NCI-H146 treated with DMSO at 0.1 percent for 48 hours (cell line): Measurements from ENCODE around the gene STIMATE.
A peak's percentile ranks its signal among the peaks of the same experiment; 100 is the strongest.

Experiments used
- DNase-seq: peaks from one replicate; lab custom pipeline; 2025; ENCODE audit not compliant: unreplicated experiment; lab: John Stamatoyannopoulos, UW

The STIMATE gene

DNA sequence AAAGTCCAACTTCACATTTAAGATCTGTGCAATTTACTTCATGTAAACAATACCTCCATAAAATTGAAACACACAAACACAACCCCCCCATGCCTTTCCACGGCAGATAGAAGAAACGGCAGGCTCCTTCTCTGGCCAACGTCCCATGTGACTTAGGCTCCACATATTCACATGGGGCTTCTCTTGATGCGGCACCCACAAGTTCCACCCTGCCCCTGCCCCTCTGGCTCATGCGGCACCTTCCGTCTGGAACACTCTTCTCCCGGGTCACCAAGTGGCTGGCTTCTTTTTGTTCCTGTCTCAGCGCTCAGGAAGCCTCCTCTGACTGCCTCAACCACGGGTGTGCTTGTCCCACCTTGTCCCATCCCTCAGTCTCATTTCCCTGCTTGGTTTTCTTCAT is 25.6 kb downstream of the STIMATE start:
- DNase-seq = no peak

DNA sequence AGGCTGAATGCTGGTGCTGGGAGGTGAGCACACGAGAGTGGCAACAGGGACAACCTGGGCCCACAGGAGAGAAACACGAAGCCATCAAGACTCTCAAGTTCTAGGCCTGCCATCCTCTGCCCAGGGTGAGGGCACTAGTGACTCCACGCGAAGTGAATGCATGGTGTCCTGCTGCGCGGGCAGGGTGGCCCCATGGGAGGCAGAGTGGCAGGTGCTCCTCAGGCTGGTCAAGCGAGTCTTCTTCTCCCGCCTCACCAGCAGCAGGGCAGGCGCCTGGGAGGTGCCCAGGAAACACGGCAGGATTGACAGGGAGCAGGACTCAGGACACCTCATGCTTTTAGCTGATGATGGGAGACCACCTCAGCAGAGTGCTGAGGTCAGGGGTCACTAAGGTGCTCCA is 26.9 kb downstream of the STIMATE start:
- DNase-seq = no peak

DNA sequence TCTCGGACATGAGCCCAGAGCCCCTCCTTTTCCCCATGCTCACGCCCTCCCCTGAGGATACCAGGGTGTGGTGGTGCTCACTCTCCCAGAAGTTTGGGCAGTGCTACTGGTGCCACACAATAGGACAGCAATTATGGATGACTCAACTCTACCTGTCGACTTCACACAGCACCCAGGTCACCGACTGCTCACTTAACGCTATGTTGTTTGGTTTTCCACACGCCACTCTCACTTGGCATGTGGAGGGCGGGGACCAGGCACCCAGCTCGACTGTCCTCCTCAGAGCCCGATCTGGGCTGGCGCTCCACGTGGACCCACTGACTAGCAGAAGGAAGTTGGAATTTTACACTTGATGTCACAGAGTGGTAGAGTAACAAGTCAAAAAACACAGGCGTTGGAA is 30.9 kb downstream of the STIMATE start:
- no peak for DNase-seq

DNA sequence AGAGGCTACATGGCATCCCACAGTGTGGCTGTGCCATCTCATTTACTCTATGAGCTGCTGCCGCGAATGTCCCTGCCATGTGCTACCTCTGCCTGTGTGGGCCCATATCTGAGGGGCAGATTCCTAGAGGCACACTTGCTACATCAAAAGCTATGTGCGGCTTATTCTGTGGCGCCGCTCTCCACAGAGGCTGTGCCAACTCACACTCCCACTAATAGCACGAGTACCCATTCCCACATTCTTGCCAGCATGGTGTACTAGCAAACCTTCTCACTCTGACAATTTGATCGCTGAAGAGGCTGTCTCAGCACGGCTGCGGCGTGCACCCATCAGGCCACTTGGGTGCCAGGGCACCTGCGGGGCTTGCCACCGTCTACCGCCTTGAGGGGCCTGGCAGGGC is 31.4 kb downstream of the STIMATE start:
- DNase-seq = no peak

DNA sequence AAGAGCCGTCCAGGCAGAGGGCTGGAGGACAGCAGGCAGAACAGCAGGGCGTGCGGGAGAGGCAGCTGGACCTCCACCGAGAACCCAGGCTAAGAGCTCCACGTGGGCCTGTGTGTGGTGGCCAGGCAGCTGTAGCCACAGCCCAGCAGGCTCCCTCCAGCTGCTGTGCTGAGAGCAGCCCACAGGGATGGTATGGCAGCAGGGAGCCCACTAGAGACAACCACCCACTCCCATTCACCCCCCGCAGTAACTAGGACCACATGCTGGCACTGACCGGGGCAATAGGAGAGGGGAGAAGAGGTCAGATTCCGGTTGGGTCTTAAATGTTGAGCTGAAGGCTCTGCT is 37.0 kb downstream of the STIMATE start:
- no peak for DNase-seq

DNA sequence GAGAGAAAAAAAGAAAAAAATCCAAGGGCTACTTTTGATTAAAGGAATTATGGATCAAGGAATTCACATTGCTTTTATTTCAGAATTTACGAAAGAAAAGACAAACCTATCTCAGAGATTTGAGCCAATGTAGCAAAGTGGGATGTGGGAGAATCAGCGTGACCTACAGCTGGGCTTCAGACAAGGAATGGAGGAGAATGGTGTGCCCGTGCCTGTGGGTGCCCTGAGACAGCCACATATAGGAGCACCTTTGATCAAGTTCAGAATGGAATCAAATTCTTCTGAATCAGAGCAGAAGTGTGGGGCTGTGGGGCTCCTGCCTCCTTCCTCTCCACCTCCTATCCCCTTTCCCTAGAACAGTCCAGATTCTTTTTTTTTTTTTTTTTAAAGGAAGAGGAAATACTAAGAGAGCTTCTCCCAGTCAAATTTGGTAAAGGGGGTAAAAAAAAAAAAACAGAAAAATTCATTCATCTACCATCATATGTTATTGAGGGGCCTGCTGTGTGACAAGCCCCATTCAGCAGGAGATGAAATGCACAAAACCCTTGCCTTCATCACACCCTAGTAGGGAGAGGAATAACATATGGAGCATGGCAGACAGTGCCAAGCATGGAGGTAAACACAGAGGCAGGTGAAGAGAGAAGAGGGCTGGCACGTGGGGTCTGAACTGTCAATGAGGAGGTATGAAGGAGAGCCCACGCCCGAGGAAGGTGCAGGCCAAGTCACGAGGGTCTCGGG is 37.5 kb downstream of the STIMATE start:
- no peak for DNase-seq

DNA sequence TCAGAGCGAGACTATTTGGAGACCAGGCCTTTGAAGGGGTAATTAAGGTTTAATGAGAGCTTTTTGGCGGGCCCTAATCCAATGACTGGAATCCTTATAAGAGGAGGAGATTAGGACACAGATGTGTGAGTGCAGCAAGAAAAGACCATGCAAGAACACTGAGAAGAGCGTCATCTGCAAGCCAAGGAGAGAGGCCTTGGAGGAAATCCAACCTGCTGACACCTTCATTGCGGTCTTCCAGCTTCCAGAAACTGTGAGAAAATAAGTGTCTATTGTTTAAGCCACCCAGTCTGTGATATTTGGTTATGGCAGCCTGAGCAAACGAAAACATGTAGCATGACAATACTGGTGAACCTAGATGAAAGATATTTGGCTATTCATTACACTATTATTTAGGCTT is 39.5 kb downstream of the STIMATE start:
- no peak for DNase-seq

DNA sequence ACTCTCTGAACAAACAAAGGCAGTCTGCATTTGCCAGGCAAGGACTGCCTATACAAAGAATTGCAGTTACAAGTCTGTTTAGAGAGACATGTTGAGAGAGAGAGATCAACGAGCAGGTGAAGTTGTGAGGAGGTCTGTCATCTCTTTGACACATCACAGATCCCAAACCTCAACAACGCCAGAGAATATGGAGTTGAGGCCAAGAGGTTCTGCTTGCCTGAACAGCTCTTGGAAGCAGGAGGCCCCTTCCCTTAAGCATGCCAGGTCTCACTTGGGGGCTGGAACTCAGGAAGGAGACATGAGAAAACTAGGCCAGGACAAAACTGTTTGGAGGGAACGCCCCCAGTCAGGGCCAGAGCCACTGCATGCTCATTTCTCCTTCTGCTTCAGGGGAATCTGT is 40.2 kb downstream of the STIMATE start:
- no peak for DNase-seq

DNA sequence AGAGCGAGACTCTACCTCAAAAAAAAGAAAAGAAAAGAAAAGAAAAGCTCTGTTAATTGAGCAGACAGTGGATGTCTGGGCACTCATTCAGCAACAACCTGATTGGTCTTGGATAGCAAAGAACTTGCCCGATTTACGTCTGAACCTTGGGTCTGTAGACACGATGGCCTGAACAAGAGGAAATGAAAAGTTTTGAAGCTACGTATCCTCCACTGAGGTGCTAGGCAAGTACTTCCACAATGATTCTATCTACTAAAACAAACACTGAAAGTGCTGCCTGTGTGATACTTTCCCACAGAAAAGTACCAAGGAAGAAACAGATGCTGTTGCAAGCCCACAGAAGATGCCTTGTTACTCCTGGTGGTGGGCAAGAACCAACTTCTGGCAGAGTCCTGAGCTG is 40.7 kb downstream of the STIMATE start:
- no peak for DNase-seq

DNA sequence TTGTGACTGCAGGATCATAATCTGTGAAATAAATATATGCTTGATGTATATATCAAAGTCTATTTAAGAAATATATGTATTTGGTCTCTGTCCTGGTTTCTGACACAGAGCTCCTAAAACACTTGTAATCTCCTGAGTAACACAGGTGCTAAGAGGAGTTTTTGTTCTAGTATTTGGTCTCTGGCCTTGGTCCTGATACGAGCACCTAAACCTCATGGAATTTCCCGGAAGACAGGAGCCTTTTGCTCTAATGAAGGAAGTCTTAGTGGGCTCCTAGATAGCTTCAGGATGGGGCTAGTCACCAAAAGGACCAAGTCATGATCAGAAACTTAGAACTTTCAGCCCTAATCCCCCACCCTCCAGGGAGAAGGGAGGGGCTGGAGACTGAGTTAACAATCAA is 43.3 kb downstream of the STIMATE start:
- no peak for DNase-seq

DNA sequence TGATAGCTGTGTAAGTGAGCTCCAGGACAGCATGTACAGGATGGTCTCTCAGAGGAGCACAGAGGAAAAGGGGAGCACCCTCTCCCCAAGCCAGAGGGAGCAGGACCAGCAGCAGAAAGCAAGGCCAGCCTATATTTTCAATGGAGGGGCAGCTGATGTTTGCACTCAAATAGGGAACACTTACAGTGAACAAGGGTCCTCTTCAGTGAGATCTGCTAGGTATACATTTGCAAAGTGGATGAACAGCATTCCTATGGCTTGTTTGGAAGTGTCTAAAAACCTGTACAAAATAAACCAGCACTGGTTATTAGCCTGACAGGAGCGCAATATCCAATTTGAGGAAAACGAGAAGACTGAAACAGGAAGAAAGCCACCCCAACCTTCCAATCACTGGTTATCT is 44.9 kb downstream of the STIMATE start:
- no peak for DNase-seq

DNA sequence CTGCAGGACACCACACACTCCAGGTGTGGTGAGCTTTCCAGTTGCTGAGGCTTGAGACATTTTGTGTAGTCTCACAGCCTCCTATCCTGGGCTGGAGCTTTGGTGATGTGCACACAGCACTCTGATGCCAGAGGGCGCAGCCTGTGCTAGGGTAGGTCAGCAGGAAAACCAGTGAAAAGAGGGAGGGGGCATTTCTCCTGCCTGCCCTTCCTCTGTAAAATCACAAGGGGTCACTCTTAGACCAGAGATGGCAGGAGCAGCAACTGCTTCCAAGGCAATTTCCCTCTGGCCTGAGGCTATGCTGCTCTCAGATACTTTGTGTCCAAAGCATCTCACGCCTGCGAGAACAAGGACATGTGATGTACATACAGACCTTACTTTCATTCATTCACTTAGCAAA is 46.0 kb downstream of the STIMATE start:
- peak; percentile 65 for DNase-seq

DNA sequence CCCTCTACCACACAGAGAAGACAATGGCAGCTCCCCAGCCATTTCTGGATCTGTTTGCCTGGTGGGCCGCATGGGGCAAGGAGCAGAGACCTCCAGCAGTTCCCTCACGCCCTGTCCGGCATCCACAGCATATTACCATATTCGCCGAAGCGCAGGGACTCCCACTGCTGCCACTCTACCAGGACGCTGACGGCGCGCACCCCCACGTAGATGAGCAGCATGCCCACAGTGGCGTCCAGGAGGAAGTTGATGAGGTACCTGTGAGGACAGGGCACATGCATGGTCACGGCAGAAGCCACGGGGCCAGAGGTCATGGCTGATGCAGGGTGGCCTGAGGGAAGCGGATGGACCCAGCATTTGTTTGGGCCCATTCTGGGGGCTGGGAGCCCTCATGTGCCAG is 47.7 kb downstream of the STIMATE start:
- DNase-seq = no peak

DNA sequence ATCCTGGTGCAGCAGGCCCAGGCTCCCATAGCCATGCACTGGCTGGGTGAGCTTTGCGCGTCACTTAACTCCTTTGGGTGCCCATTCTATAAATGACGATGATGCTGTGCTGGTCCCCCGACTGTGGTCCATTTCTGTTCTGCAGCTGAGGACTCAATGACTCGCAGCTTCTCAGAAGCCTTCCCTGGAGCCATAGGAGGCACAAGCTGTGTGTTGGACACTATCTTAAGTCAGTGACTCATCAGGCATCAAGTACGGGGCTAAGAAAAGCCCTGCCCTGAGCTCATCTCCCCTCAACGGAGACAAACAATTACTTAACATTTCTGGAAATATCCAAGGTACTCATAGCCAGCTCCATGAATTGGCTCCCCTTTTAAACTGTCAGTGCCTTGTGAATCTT is 48.7 kb downstream of the STIMATE start:
- DNase-seq = no peak

DNA sequence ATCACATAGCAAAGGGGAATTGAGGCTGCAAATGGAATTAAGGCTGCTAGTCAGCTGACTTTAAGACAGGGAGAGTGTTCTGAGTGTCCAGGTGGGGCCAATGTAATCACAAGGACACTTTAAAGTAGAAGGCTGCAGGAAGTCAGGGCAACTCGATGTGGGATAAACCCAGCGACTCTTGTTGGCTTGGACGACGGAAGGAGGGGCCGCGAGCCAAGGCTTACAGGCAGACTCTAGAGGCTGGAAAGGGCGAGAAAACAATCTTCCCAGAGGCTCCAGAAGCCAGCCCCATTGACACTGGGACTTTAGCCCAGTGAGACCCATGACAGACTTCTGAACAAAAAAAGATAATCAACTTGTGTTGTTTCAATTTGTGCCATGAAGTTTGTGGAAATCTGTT is 49.6 kb downstream of the STIMATE start:
- DNase-seq = no peak

DNA sequence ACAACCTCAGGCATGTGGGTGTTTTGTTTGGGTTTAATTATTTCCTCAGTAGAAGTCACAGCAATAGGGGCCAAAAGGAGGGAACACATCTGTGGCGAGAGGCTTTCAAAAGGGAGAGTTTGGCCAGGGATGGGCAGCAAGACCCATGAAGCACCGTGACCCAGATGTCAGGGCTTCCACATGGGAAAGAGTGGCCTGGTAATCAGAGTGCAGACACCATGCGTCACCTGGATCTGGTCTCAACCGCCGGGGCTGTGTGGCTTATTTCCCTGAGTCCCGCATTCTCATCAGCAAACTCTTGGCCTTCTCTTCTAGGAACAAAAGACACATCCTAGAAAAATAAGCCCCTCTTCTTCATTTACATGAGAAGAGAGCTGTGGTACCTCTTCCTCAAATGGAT is 50.1 kb downstream of the STIMATE start:
- DNase-seq = no peak

DNA sequence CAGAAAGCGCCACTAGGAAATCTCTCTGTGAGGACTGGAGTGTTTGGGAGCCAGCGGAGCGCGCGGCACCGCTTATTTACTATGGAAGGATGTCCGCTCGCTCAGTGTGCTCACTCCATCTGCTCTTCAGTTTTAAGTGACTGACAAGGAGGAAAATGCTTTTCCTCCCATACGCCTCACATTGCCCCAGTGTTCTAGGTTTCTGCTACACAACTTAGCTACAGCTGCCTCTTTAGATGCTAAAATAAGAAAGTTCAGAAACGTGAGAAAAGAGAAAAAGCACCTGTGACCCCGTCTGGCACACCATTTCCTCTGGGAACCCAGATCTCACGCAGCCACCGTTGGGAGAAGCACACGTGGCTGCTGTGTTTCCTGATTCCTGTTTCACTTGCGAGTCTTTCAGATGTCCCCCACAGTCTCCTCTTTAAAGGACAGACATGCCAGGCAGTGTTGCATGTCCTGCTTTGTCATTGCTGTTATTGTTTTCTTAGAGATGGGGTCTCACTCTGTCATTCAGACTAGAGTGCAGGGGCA is 50.8 kb downstream of the STIMATE start:
- DNase-seq = no peak

DNA sequence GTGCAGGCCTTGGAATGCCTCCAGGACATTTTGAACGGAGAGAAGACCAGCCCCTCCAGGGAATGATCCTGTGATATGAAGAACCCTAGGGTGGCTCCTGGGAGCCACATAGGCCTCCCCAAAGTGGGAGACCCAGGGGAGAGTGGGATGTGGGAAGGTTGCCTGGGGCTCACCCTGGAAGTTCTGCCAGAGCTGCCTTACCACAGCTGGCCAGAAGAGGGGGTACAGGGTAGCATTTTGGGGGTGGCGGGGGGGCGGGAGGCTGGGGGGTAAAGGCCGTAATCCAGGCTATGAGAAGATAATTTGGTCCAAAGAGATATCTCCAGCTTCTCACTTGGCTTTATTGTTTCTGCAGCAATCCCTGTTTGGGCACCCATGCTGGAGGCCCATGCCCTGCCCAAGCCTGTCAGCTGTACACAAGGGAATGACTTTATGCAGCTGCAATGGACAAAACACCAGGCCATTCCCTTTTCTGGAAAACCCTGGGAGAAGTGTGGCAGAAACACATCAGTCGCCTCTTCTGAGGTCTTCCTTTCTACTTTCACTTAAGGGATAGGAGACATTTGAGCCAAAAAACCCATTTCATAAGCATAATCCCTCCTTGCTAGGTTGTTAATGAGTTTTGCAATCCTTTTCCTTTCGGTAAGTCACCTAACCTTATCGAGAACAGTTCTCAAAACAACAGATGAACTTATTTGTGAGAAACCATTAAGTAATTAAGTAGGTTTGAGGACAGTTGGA is 51.5 kb downstream of the STIMATE start:
- no peak for DNase-seq

DNA sequence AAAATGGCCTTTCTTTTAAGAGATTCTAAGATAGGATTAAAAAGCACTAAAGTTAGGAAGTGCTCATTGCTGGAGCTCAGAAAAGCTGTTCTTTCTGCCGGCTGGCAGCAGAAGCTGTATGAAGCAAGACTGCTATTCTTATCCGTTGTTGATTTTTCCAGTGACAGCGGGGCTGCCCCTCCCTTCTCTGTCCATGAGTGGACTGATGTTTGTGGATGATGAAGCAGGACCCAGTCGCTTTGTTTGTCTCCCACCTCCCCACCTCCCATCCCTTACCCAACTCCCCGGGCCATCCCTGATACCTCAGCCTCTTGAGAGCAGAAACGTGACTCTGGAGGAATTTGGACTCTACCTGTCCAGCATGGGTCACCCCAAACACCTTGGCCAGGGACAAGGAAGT is 52.2 kb downstream of the STIMATE start:
- no peak for DNase-seq

DNA sequence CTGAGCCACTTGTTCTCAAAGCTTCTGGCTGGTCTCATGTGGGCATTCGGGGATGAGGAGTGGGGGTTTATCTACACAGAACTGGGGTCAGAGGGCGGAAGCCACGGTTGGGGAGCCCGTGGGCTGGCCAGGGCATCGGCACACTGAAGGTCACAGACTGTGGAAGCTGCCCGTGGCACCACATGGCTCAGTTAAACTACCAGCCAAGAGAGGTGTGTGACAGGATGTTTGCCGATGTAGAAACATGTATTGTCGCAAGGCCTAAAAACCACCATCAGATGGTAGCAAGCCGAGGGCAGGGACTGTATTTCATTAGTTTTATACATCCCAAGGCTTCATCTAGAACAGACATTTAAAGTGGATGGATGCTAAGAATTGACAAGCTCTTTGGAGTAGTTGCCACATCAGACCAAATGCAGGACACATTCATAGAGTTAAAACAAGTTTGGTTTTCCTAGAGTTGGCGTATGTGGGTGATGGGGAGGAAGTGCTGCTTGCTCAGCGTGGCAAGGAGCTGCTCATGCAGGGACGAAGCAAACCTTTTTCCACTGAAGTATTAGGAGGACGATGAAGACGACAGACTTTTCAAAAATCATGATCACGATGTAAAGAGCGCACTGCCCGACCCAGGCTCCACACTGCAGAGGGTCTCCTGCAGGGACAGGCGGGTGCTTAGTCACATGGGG is 52.9 kb downstream of the STIMATE start:
- no peak for DNase-seq

DNA sequence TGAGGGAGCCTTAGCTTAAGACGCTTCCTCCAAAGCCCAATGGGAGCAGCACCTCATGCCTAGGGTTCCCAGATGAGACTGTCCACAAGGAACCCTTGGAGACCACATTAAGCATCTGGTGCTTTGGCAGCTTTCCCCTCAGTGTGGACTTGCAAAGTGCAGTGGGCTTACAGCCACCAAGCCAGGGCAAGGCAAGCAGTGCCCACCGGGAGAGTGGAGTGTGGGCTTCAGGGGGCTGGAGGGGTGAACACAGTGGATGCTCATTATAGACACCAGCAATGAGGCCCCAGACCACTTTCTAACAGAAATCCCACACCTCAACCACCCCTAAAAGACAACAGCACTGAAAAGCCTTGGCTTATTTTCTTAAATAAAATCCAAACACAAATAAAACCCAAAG is 53.5 kb downstream of the STIMATE start:
- no peak for DNase-seq
